Measurements from ENCODE around the gene NUDT22. TPM values are rescaled to one million over a fixed set of nuclear protein-coding genes. Genes with fewer than 3 reads are reported as not detected.

The NUDT22 gene
- total and polyA plus RNA-seq, 2 donors (not counting 1 experiment from before 2014, with no cell fraction given), result 104 to 139 TPM

DNA sequence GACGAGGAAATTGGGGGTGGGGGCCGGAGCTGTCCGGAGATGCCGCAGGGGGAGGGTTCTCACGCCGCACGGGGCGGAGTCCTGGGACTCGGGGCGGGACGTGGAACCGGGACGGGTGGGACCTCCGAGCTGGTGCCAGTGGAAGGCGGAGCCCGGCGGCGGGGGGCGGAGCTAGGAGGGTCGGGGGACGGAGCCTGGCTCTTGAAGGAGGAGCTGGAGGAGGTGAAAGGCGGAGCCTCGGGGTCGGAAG, 15.1 kb downstream of the NUDT22 start:
- POLR2A ChIA-PET, result interaction anchor here (0.6 to 1.4 kb wide), 15 partner anchors 9 to 627 kb away, joined by 3 to 11 read pairs (median 5); partner anchors contain the start of genes DNAJC4, ESRRA, GPR137 and NUDT22
- H3K36me3 ChIP-seq (replicated peaks in 1 of 2; ENCODE audit: control extremely low read depth in 1 of 2, control insufficient read depth in 1 of 2, extremely low read depth in 1 of 2, insufficient read depth in 2 of 2, low read length in 1 of 2), result peaks cover 0 to 34% of the 10 kb centered on the region in 2 experiments
- Mint-ChIP-seq H3K4me3 (peak overlapping the region; percentile 91), H3K9me3 (ENCODE audit: insufficient read depth) (no peaks in the 10 kb centered on the region), H3K27ac (peak overlapping the region; percentile 97), H3K27me3 (no peaks in the 10 kb centered on the region), H3K4me1 (peaks cover 65% of the 10 kb centered on the region)
- H3K4me3 ChIP-seq (ENCODE audit: control extremely low read depth in 1 of 5, extremely low read depth in 1 of 5, insufficient read depth in 1 of 5, low read depth in 2 of 5, low read length in 4 of 5), result peak overlapping the region in 4 of 5 experiments; percentile 76 to 91 (median 83)
- H3K9ac ChIP-seq (ENCODE audit: low read length), result peak overlapping the region; percentile 81
- peak overlapping the region; percentile 74 for H2AFZ ChIP-seq (ENCODE audit: insufficient read depth, low read depth, low read length, poor library complexity, severe bottlenecking)
- DNase-seq (peak; percentile 100), ATAC-seq (ENCODE audit: low read depth) (peak; percentile 82)
- peak overlapping the region; percentile 99 for H3K4me2 ChIP-seq (replicated peaks; ENCODE audit: low read depth, low read length, poor library complexity, severe bottlenecking)
- peak overlapping the region; percentile 98 for H3K27ac ChIP-seq (ENCODE audit: low read length in 2 of 2)
- peaks cover 7% of the 10 kb centered on the region for H4K20me1 ChIP-seq (ENCODE audit: control insufficient read depth, insufficient read depth, low read length, poor library complexity, severe bottlenecking)
- peaks cover 12% of the 10 kb centered on the region for H3K79me2 ChIP-seq (ENCODE audit: control insufficient read depth, insufficient read depth, low read length)
- H3K4me1 ChIP-seq (ENCODE audit: control insufficient read depth in 2 of 2, insufficient read depth in 2 of 2, low read length in 2 of 2), result peaks cover 28 to 63% of the 10 kb centered on the region in 2 donors
- no peak for TF ChIP-seq EZH2 (IDR thresholded peaks at IDR 0.05; ENCODE audit: borderline replicate concordance, insufficient read depth, low read depth, low read length, poor library complexity, severe bottlenecking)
- TF ChIP-seq, protein P1, sequence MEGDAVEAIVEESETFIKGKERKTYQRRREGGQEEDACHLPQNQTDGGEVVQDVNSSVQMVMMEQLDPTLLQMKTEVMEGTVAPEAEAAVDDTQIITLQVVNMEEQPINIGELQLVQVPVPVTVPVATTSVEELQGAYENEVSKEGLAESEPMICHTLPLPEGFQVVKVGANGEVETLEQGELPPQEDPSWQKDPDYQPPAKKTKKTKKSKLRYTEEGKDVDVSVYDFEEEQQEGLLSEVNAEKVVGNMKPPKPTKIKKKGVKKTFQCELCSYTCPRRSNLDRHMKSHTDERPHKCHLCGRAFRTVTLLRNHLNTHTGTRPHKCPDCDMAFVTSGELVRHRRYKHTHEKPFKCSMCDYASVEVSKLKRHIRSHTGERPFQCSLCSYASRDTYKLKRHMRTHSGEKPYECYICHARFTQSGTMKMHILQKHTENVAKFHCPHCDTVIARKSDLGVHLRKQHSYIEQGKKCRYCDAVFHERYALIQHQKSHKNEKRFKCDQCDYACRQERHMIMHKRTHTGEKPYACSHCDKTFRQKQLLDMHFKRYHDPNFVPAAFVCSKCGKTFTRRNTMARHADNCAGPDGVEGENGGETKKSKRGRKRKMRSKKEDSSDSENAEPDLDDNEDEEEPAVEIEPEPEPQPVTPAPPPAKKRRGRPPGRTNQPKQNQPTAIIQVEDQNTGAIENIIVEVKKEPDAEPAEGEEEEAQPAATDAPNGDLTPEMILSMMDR (IDR thresholded peaks at IDR 0.05), result no peak
- H3K27me3 ChIP-seq (replicated peaks in 1 of 4; ENCODE audit: control extremely low read depth in 1 of 4, control insufficient read depth in 3 of 4, insufficient read depth in 4 of 4, low read length in 3 of 4), result no peaks in the 10 kb centered on the region
- under 1% methylated on average over 24 of the region's 24 CpGs for WGBS (ENCODE audit: insufficient coverage)
- H3K9me3 ChIP-seq (ENCODE audit: control extremely low read depth in 1 of 3, control insufficient read depth in 2 of 3, insufficient read depth in 1 of 3, low read length in 2 of 3), result no peaks in the 10 kb centered on the region
- intact Hi-C loops (cut with micrococcal nuclease), result loop anchor here (1.0 to 2.0 kb wide), 6 partner anchors 11 to 64 kb away; partner anchors contain the start of genes BAD, DNAJC4, ESRRA and FERMT3
- CTCF ChIA-PET, result interaction anchor here (1.0 to 1.5 kb wide), 7 partner anchors 9 to 76 kb away, joined by 3 to 16 read pairs (median 7); partner anchors contain the start of genes ESRRA, FERMT3, NUDT22 and PRDX5
